ENCODE results near the gene ANKRD11.
"Not testable (repeated sequence)": the region's sequence is repeated elsewhere in the genome, so short reads cannot be mapped to it uniquely, and the experiment has no call there.

The ANKRD11 gene

GRCh38 chr16:89256651-89257254, 233.6 kb downstream of the ANKRD11 start:
- peak; percentile 69 to 74 for DNase-seq

- DNase-seq, result no peak
These were observed 236.6 kb downstream of the ANKRD11 start for GRCh38 chr16:89253548-89254287.

- DNase-seq, result peak in 1 of 2 donors; percentile 44
These were observed 242.0 kb downstream of the ANKRD11 start for GRCh38 chr16:89248196-89248982.

GRCh38 chr16:89247734-89248075, 242.7 kb downstream of the ANKRD11 start:
- DNase-seq, result not testable (repeated sequence)

- peak; percentile 89 to 93 for DNase-seq
These were observed 243.2 kb downstream of the ANKRD11 start for GRCh38 chr16:89246903-89247733.

- DNase-seq, result no peak
These were observed 243.9 kb downstream of the ANKRD11 start for GRCh38 chr16:89246383-89246902.

- no peak for DNase-seq
These were observed 245.6 kb downstream of the ANKRD11 start for GRCh38 chr16:89244754-89245153.

- not testable (repeated sequence) for DNase-seq
These were observed 246.1 kb downstream of the ANKRD11 start for GRCh38 chr16:89244264-89244663.

- no peak for DNase-seq
These were observed 246.7 kb downstream of the ANKRD11 start for GRCh38 chr16:89243664-89244063.

GRCh38 chr16:89242795-89243200, 247.6 kb downstream of the ANKRD11 start:
- DNase-seq, result no peak

- peak; percentile 88 to 90 for DNase-seq
These were observed 249.0 kb downstream of the ANKRD11 start for GRCh38 chr16:89241187-89242007.

- DNase-seq, result no peak
These were observed 252.6 kb downstream of the ANKRD11 start for GRCh38 chr16:89237733-89238132.

GRCh38 chr16:89233678-89234490, 256.5 kb downstream of the ANKRD11 start:
- no peak for DNase-seq

- DNase-seq, result no peak
These were observed 258.3 kb downstream of the ANKRD11 start for GRCh38 chr16:89232107-89232506.

GRCh38 chr16:89230255-89230654, 260.1 kb downstream of the ANKRD11 start:
- no peak for DNase-seq

- no peak for DNase-seq
These were observed 265.7 kb downstream of the ANKRD11 start for GRCh38 chr16:89224665-89225064.

- no peak for DNase-seq
These were observed 267.4 kb downstream of the ANKRD11 start for GRCh38 chr16:89222931-89223330.

GRCh38 chr16:89221604-89222003, 268.8 kb downstream of the ANKRD11 start:
- no peak for DNase-seq

GRCh38 chr16:89219365-89219764, 271.0 kb downstream of the ANKRD11 start:
- DNase-seq, result no peak

All from CD4-positive, alpha-beta T cell treated with Interleukin-4 for 1 hour (primary cell).